COLO668 (cell line): Measurements from ENCODE around the gene DNAI7.

Experiments
- DNase-seq: peaks from one replicate; lab custom pipeline; 2025; ENCODE audit not compliant: unreplicated experiment; lab: John Stamatoyannopoulos, UW

DNAI7 gene

DNA sequence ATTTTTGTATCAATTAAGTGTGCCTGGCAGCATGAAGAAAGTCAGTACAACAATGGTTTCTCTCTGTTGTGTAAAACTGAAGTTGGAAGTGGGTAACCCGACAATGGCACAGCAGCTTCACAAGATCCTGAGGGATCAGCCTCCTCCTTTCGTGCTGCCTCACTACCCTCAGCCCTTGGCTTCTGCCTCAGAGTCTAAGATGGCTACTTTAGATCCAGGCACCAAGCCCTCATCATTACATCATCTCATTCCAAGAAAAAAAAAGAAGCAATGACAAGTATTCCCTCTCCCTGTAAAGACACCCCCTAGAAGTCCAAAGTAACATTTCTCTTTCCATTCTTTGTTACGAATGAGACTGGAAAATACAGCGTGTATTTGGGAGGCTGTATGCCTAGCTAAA lies 92.6 kb downstream of the DNAI7 start:
- DNase-seq: no peak

DNA sequence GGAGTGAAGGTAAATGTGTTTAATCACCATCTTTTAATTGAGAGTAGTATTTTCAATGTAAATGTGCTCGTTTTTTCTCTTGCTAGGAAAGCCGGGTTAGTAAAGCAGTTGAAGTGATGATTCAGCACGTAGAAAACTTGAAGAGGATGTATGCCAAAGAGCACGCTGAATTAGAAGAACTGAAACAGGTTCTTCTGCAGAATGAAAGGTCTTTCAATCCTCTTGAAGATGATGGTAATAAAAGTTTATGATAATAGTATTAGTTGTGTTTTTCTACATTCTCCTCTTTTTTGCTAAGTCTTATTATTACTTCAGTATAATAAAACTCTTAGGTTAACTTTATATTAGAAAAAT lies 93.9 kb downstream of the DNAI7 start:
- no peak for DNase-seq

DNA sequence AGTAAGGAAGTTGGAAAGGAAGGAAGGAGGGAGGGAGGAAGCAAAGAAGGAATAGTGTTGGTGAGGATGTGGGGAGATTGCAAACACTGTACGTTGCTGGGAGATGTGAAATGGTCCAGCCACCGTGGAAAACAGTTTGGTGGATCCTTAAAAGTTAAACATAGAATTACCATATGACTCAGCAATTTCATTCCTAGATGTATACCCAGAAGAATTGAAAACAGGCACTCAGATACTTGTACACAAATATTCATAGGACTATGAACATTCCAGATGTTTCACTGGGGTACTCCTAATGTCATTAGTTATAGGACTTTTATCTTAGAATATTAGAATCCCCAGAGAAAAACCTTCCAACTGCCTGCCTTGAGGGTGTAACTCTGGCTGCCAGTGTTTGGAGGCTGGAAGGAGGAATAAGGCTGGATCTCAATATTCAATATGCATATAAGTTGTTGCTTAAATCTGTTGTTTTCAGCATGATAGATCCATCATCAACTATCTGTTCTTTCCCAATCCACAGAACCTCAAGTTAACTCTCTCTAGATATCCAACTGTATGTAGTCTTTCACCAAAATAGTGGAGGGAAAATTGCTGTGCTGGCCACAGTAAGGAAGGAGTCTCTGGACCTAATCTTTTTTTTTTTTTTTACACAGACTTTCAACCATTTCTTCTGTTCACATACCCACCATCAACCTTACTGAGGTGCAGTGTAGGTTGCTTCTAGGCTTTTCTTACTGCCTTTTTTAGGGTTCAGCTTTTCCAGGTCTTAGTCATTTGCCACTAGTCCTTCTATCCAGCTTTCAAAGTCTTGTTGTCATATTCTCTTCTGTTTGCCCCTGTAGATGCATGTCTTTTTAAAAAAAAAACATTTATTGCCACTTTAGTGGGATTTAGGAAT lies 94.5 kb downstream of the DNAI7 start:
- no peak for DNase-seq

DNA sequence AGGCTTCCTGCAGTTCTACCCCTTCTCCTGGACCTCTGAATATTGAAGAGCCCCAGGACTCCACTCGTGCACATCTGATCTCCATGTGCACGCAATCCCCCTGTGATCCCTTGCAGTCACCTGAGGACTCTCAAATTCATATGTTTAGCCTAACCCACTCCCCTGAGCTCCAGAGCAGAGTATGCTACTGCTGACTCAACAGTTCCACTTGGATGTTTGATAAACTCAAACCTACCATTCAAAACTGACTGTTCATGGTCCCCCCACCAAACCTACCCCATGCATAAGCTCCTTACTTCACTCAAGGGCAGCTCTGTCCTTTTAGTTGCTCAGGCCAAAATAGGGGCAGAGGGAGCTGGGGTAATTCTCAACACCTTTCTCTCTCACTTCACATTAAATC lies 96.0 kb downstream of the DNAI7 start:
- DNase-seq: no peak

DNA sequence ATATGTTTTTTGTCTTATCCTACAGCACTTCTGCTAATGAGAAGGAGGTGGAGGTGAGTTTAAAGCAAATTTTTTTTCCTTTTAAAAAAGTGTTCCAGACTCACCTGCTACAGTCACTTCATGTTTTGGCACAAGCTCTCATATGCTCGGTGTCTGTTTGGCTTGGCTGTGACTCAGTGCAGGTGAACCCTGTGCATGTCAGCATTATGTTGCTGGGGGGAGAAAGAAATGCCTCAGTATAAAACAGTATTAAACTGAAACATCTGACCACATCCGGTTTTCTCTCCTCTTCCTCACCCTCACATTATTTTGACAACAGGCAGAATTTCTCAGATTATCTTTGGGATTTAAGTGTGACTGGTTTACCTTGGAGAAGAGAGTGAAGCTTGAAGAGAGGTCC lies 105.2 kb downstream of the DNAI7 start:
- DNase-seq: no peak

DNA sequence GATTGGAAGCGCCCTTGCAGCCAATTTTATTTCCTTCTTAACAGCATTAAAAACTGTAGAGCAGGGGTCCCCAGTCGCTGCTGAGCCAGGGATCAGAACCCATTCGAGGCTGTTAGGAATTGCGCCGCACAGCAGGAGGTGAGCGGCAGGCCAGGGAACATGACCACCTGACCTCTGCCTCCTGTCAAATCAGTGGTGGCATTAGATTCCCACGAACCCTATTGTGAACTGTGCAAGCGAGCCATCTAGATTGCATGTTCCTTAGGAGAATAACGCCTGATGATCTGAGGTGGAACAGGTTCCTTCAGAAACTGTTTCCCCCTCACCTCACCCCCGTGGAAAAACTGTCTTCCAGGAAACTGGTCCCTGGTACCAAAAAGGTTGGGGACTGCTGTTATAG lies 107.4 kb downstream of the DNAI7 start:
- DNase-seq: no peak

DNA sequence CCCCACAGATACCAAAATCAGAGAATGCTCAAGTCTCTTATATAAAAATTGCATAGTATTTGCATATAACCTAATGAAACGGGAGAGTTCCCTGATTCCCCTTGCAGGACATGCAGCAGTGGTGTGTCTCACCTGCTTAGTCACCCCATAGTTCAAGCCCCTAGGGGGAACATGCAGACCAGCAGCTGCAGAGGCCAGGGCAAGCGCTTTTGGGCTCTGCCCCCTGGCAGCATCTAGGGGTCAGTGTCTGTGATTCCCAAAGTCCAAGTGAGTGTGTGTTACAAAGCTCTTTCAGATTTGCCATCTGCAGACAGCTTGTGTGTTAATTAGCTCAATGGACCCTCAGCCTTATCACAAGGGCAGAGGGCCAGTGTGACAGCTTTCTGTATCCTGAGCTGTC lies 110.1 kb downstream of the DNAI7 start:
- no peak for DNase-seq

DNA sequence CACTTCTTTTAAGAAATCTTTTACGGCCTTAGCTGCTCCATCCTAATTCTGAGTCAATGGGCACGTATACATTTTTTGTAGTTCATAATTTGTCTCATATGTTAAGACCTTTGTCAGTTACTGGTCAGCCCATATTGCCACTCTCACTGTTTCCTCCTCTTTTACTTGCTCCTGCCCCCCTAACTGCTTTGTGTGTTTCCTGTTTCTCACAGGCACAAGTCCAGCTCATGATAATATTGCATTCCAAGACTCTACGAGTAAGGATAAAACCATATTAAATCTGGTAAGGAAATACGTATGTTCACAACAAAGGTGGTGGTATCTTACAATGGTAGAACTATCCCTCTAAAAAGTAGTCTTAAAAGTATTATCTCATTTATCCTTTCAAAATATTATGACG lies 111.7 kb downstream of the DNAI7 start:
- DNase-seq: no peak

DNA sequence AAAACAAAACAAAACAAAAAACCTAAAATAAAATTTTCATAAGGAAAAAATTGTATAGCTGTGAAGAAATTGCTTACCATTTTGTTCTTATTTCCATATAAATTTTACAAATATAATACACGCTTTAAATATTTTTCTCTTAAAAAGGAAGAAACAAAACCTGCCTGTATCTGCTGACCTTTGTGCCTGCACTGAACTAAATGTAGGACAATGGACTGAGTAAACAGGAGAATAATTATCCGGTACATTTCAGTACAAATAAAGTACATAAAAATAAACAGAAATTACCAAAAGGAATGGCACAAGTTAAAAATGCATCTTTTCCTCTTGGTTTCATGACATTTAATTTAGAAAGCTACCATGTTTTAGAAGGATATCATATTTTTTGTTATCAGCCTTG lies 112.3 kb downstream of the DNAI7 start:
- no peak for DNase-seq

DNA sequence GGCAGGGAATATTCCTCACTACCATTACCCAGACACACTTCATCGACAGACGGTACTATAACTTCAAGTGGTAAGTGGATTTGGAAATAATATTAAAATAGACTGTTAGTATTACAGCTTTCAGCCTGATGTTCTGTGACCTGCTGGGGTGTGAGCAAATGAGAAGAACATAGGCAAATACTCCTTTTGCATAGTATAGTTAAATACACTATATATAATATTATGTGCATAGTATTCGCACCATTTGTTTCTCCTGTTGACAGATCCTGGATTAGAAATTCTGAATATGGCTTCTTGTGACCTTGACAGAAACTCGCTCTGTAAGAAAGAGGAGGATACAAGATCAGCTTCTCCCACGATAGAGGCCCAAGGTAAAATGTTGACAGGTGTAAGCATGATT lies 115.6 kb downstream of the DNAI7 start:
- no peak for DNase-seq

DNA sequence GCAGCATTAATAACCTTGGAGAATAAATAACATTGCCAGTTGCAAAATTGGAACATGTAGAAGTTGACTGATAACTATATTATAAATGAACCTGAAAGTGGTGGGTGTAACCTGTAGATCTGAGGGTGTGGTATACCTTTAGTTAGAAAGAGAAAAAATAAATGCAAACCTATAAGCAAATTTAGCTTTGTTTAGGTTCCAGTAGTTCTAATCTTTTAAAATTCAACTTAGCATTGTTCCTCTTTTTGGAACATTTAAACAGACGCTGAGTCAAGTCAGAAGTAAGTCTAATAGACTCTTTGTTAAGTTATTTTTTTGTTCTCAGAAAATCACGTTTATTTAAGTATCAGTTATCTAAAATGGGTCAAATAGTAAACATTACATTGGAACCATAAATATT lies 120.0 kb downstream of the DNAI7 start:
- no peak for DNase-seq

DNA sequence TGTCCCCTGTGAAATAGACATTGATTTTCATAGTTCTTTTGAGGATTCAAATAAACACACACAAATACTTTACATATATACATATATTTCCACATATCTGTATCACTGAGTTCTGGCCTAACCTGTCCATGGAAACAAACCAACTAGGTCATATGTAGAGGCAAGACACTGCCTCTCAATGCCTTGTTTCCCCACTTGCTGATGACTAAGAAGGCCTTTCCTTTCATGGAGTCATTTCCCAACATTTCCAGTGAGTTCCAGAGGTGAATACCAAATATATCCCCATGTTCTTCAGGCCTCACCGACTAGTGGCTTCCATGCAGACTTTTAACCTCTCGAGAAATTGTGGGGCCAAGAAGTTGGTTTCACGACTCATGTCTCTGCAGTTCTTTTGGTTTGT lies 120.8 kb downstream of the DNAI7 start:
- no peak for DNase-seq

DNA sequence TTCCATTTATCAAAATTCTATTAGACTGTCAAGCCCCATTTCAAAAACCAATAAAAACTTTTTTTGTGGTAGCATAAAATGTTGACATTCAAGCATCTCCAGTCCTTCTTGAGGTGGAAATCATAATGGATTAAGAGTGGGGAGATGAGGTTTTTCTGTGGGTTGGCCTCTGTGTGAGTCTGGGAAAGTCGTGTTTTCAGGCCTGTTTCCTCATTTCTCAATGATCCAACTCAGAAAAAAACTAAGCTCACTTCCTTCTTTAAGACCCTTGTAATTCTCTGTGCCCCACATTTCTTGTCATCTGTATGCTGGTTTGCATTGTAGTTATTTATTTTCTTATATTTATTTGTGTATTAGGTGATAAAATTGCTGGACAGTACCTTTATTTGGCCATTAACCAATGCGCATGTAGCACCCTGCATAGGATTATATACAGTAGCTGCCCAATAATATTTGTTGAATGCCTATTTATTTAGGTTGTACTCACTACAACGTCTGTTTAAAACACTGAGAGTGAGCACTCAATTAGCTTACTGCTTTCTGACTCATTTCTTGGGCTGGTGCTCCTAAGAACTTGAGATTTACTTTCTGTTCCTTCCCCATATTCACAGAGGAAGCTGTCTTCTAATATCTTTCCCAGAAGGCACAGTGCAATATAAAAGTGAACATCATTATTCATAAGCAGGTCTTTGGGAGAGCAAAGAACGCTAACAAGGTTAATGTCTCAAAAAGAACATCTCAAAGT lies 121.9 kb downstream of the DNAI7 start:
- no peak for DNase-seq

DNA sequence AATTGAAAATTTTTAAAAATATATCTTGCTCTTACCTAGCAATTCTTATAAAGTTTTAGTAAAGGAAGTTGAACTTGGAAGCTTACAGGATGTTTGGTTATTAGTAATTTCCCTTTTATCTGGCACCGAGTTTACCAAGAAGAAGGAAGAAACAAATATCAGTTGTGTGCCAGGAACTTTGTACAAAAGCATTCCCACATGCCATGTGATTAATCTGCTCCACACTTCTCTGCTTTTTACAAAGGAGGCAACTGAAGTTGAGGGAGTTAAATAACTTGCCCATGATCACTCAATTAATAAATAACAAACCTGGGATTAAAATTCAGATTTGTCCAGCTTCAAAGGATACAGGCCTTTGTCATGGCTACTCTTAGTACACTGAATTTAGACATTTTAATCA lies 123.6 kb downstream of the DNAI7 start:
- no peak for DNase-seq

DNA sequence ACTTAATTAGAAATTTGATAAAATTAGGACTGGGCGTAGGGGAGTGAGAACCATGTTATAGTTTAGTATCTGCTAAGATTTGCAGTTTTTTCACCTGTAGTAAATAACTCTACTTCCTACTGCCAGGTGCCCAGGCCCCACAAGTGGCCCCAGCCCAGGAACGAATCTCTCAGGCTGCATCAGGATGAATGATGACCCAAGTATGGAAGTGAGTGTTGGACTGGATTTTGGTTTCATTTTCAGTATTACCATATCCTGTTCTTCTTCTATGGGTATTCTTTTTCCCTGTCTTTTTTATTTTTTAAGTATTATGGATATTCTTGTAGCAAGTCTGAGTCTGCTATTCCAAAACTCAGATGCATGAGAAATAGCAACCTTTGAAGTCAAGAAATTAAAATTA lies 125.7 kb downstream of the DNAI7 start:
- DNase-seq: no peak

DNA sequence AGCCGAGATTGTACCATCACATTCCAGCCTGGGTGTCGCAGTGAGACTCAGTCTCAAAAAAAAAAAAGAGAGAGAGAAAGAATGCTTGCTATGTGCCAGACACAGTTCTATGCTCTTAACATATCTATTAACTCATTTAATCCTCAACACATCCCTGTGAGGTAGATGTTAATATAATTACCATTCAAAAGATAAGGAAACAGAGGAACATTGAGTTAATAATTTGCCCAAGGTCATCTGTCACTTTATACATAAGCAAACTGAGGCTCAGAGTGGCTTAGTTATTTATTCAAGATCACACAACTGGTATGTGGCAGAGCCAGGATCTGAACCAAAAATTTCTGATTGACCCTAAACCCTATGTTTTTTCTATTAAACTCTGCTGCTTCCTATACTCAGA lies 129.9 kb downstream of the DNAI7 start:
- no peak for DNase-seq

DNA sequence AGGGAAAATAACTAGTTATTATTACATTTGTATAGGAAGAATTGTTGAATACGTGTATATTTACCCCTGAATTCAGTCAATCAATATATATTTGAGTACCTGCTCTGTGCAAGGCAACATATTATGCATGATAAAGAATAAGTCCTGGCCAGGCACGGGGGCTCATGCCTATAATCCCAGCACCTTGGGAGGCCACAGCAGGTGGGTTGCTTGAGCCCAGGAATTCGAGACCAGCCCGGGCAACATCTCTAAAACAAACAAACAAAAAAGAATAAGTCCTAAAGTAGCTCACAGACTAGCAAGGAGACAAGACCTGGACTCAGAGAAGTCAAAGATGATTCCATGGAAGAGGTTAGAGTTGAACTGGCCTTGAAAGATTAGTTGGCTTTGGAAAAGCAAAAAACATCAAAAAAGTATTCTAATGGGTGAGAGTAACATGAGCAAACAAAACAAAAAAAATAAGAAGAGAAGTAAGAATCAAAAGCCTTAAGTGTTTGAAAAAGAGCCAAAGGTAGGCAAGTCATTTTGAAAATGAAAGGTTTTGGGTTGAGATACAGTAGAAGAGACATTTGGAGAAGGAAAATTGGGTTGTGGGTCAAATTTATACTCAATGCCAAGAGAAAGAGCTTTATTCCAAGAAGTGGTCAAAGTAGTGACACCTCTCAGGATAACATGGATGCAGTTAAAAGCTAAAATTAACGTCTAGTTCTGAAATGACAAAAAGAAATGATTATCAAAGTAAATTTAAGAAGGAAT lies 130.9 kb downstream of the DNAI7 start:
- no peak for DNase-seq

DNA sequence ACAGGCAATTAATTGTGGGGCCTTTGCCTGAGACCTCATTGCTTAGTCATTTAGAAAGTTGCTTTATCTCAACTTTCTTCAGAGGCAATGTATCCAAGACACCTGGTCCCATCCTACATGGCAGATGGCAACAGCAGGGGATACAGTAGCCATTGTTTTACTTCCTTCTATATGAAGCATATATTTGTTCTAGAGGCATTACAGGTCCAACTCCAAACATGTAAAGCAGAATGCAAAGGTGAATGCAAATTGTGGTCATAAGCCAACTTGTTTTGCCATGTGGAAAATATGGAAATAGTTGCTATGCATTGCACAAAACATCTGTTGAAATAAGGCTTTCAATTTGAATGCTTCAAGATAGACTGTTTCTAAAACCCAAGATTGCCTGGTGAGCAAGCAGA lies 136.3 kb downstream of the DNAI7 start:
- DNase-seq: no peak
